Testis (tissue), 2 donors: Measurements from ENCODE around the gene CAMP.

Experiments used
- POLR2A ChIP-seq: fragments of 450-650 bp; IDR thresholded peaks from one replicate; pipeline ENCODE4 v1.6.1; 2017; ENCODE audit warnings: antibody characterized with exemption, mild to moderate bottlenecking, moderate library complexity
- TF ChIP-seq, protein P1 (sequence below), 3 experiments: fragments of 450-650 bp in 2 of 3; fragments of 200-600 bp in 1 of 3; sonication (generic) in 1 of 3; IDR thresholded peaks; one replicate each; pipeline ENCODE4 v1.5.1; 2016 to 2019; ENCODE audit warnings: antibody characterized with exemption in 3 of 3, mild to moderate bottlenecking in 2 of 3, moderate library complexity in 1 of 3

DNA sequence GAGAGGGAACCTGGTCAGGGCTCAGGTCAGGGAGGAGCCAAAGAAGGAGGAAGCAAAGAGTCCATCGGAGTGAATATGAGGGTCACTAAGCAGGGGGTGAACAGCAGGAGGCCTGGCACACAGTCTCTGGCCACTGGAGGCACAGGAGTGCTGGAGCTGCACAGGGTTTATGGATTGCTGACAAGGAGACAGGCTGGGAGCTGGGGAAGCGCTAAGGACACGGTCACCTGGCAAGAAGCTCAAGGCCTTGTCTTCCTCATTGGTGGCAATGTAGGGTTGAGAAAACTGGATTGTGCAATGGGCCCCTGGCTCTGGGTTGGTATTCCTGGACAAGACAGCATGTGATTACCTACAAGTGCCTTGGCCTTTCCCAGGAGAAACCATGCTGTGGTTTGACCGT lies 5.8 kb upstream of the CAMP start:
- TF ChIP-seq, protein P1, sequence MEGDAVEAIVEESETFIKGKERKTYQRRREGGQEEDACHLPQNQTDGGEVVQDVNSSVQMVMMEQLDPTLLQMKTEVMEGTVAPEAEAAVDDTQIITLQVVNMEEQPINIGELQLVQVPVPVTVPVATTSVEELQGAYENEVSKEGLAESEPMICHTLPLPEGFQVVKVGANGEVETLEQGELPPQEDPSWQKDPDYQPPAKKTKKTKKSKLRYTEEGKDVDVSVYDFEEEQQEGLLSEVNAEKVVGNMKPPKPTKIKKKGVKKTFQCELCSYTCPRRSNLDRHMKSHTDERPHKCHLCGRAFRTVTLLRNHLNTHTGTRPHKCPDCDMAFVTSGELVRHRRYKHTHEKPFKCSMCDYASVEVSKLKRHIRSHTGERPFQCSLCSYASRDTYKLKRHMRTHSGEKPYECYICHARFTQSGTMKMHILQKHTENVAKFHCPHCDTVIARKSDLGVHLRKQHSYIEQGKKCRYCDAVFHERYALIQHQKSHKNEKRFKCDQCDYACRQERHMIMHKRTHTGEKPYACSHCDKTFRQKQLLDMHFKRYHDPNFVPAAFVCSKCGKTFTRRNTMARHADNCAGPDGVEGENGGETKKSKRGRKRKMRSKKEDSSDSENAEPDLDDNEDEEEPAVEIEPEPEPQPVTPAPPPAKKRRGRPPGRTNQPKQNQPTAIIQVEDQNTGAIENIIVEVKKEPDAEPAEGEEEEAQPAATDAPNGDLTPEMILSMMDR (IDR thresholded peaks at IDR 0.05) = no peak
- no peak for TF ChIP-seq POLR2A
